ENCODE results near the gene RIBC2.

RIBC2 gene

DNA sequence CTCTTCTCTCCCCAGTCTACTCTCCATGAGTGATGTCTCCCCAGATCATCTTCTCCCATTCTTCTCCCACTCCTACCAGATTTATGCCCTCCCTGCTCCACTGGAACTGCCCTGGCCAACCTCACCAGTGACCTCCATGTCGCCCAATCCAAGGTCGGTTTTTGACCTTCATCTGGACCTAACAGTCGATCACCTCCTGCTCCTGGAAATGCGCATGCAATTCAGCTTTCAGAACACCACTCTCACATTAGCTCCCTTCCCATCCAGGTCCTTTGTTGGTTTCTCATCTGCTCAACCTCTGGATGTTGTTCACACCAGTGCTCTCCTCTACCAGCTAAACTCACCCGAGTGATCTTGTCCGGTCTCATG lies 5.3 kb downstream of the RIBC2 start:
- no peak for ATAC-seq
- Mint-ChIP-seq H3K4me3 (no peak overlapping the region), H3K36me3 (no peaks in the 10 kb centered on the region), H3K9me3 (no peaks in the 10 kb centered on the region), H3K4me1 (peaks cover 9% of the 10 kb centered on the region), H3K27me3 (peaks cover 4% of the 10 kb centered on the region), H3K27ac (no peak overlapping the region)

DNA sequence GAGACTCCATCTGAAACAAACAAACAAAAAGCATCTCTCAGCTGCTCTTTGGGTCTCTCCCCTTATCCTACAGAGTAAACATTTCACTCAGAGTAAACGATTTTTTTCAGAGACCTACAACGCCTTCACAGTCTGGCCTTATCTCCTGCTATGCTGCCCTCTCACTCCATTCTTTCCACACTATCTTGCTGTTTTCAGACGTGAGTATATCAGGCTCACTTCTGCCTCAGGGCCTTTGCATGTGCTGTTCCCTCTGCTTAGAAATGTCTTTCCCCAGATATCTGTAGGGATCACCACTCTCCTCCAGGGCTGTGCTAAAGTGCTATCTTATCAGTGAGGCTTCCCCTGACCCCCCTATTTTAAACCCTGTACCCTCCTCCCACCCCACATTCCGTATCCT lies 6.5 kb downstream of the RIBC2 start:
- H3K4me3 Mint-ChIP-seq: no peak overlapping the region
- peaks cover 6% of the 10 kb centered on the region for H3K4me1 Mint-ChIP-seq
- no peaks in the 10 kb centered on the region for H3K27me3 Mint-ChIP-seq
- no peak overlapping the region for H3K27ac Mint-ChIP-seq
- H3K9me3 Mint-ChIP-seq: no peaks in the 10 kb centered on the region
- ATAC-seq: no peak
- no peaks in the 10 kb centered on the region for H3K36me3 Mint-ChIP-seq

- Mint-ChIP-seq H3K4me3 (no peak overlapping the region), H3K9me3 (no peaks in the 10 kb centered on the region), H3K27ac (no peak overlapping the region), H3K36me3 (no peaks in the 10 kb centered on the region), H3K27me3 (no peaks in the 10 kb centered on the region), H3K4me1 (peaks cover 6% of the 10 kb centered on the region)
- ATAC-seq: no peak
Measured at GRCh38 chr22:45420539-45420938, 7.0 kb downstream of the RIBC2 start.

DNA sequence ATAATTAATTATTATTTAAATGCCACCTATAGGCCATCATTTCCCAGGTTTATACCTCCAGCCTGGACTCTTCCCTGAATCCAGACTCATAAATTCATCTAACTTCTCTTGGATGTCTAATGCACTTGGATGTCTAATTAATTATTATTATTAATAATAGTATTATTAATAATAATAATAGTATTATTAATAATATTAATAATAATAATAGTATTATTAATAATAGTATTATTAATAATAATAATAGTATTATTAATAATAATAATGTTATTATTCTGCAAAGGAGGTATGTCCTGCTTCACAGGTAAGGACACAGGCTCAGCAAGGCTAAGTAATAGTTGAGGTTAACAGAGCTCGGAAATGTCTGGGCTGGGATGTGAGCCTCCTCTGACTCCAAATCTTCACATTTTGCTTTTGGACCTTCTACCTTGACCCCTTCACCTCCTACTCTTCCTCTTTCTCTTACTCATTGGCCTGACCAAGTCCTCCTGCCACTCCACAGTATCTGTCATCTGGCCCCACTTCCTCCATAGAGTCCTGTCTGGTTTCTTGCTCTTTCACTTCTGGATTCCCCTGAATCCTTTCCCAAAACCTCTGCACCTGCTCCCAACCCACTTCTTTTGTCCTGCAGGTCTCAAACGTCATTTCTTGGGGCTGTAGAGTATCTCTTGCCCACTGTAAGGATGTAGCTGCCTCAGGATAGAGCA lies 8.0 kb downstream of the RIBC2 start:
- Mint-ChIP-seq H3K27ac (no peak overlapping the region), H3K36me3 (peaks cover 4% of the 10 kb centered on the region), H3K4me1 (peaks cover 6% of the 10 kb centered on the region), H3K27me3 (peaks cover 6% of the 10 kb centered on the region), H3K4me3 (no peak overlapping the region), H3K9me3 (peaks cover 2% of the 10 kb centered on the region)
- no peak for ATAC-seq

DNA sequence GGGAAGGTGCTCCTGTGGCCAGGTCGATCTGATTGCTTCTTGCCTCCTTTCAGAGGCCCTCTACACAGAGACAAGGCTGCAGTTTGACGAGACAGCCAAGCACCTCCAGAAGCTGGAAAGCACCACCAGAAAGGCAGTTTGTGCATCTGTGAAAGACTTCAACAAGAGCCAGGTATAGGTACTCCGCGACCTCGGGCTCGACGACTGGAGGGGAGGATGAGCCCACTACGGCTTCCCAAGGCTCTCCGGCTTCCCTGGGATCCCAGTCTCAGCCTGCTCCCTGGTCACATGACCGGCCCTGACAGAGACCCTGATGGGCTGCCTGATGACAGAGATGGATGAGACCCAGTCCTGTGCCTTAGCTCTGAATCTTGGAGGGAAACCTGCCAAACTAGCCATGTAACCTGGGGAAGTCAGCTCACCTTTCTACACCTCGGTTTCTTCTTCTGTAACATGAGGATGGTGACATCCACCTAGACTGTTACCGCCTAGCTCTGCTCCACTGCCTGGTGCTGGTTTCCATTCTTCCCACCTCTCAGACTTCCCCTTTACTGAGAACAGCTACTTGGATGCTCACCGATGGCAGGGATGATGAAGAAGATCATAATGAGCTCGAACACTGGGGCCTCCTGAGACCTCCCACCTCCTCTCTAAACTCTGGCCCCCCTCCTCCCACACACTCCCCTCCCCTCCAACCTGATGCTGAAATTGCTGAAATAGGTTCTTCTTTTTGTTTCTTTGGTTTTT lies 8.9 kb downstream of the RIBC2 start:
- no peak for ATAC-seq
- H3K36me3 Mint-ChIP-seq: peaks cover 7% of the 10 kb centered on the region
- no peak overlapping the region for H3K4me3 Mint-ChIP-seq
- peaks cover 14% of the 10 kb centered on the region for H3K27me3 Mint-ChIP-seq
- peaks cover 6% of the 10 kb centered on the region for H3K9me3 Mint-ChIP-seq
- H3K27ac Mint-ChIP-seq: no peak overlapping the region
- H3K4me1 Mint-ChIP-seq: peaks cover 6% of the 10 kb centered on the region

GRCh38 chr22:45423524-45423923 lies 10.0 kb downstream of the RIBC2 start:
- H3K4me1 Mint-ChIP-seq: peaks cover 15% of the 10 kb centered on the region
- ATAC-seq: no peak

DNA sequence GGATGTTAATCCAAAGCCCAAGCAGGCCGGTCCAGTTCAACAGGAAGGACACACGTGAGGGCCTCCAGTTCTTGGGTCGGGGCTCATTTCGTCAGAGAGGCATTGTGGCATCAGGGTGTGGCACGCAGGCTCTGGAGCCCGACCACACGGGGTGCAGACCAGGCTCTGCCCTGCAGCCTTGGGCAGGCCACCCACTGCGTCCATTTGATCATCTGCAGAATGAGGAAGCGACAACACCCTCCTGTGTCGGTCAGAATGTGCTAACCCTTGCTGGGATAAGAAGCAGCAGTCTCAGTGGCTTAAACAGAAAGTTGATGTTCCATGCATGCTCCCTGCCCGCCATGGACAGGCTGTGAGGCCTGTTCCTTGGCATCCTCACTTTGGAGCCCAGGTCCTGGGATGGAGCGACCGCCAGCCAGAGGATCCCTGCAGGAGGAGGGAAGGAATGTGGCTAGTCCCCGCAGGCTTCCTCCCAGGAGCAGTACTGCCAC lies 10.8 kb downstream of the RIBC2 start:
- Mint-ChIP-seq H3K9me3 (peaks cover 6% of the 10 kb centered on the region), H3K4me3 (no peak overlapping the region), H3K36me3 (peaks cover 7% of the 10 kb centered on the region), H3K27me3 (peaks cover 33% of the 10 kb centered on the region), H3K27ac (no peak overlapping the region), H3K4me1 (peaks cover 22% of the 10 kb centered on the region)
- ATAC-seq: no peak

More at GRCh38 chr22:45423524-45423923, 10.0 kb downstream of the RIBC2 start:
- Mint-ChIP-seq H3K9me3 (peaks cover 6% of the 10 kb centered on the region), H3K27me3 (peaks cover 25% of the 10 kb centered on the region), H3K4me3 (no peak overlapping the region), H3K36me3 (peaks cover 7% of the 10 kb centered on the region), H3K27ac (no peak overlapping the region)

DNA sequence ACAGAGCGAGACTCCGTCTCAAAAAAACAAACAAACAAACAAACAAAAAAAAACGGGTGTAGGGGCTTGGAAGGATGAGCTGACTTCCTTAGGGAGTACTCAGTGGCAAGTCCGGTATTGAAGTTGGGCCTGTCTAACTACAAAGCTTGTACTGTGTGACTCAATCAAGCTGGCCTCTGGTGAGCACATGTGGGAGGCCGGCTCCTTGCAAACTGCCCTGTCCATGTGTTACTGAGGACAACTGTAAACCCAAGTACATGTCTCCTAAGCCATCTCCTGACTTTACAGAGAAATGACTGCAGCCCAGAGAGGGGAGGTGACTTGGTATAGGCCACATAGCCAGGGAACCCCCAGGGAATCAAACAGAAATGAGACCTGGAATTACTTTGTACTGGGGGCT lies 11.6 kb downstream of the RIBC2 start:
- Mint-ChIP-seq H3K4me1 (peaks cover 26% of the 10 kb centered on the region), H3K9me3 (peaks cover 6% of the 10 kb centered on the region), H3K27ac (no peak overlapping the region), H3K36me3 (peaks cover 7% of the 10 kb centered on the region), H3K4me3 (no peak overlapping the region), H3K27me3 (peaks cover 34% of the 10 kb centered on the region)
- no peak for ATAC-seq

DNA sequence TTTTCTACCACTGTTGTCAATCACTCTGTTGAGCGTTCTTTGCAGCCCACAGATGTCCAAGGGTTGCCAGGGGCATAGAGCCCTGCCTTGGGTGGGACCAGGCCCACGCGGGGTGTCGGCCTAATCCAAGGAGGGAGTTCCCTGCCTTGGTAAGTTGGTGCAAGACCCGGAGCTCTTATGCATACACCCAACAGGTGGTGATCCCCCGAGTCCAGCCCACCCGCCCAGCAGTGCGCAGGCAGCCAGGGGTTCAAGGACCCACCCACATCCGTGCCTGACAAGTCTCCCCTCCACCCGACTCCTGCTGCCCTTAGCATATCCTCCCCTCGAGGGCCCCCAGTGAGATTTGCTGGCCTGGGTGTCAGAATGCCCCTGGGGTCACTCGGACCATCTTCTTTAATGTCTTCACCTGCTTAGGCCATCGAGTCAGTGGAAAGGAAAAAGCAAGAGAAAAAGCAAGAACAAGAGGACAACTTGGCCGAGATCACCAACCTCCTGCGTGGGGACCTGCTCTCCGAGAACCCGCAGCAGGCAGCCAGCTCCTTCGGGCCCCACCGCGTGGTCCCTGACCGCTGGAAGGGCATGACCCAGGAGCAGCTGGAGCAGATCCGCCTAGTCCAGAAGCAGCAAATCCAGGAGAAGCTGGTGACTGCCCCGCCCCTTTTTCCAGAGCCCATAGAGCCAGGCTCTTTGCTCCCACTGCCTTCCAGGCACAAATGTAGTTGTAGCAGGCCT lies 12.2 kb downstream of the RIBC2 start:
- no peak for ATAC-seq
- peaks cover 26% of the 10 kb centered on the region for H3K4me1 Mint-ChIP-seq
- peaks cover 34% of the 10 kb centered on the region for H3K27me3 Mint-ChIP-seq
- peaks cover 7% of the 10 kb centered on the region for H3K36me3 Mint-ChIP-seq
- peaks cover 6% of the 10 kb centered on the region for H3K9me3 Mint-ChIP-seq
- no peak overlapping the region for H3K4me3 Mint-ChIP-seq
- no peak overlapping the region for H3K27ac Mint-ChIP-seq

- peaks cover 34% of the 10 kb centered on the region for H3K27me3 Mint-ChIP-seq
- peaks cover 26% of the 10 kb centered on the region for H3K4me1 Mint-ChIP-seq
- H3K36me3 Mint-ChIP-seq: peaks cover 7% of the 10 kb centered on the region
- H3K27ac Mint-ChIP-seq: no peak overlapping the region
- no peak for ATAC-seq
- H3K9me3 Mint-ChIP-seq: peaks cover 6% of the 10 kb centered on the region
- H3K4me3 Mint-ChIP-seq: no peak overlapping the region
Measured at GRCh38 chr22:45426387-45426786, 12.9 kb downstream of the RIBC2 start.

- Mint-ChIP-seq H3K27me3 (peaks cover 34% of the 10 kb centered on the region), H3K4me1 (peaks cover 20% of the 10 kb centered on the region), H3K27ac (no peak overlapping the region), H3K36me3 (peaks cover 7% of the 10 kb centered on the region), H3K9me3 (peaks cover 6% of the 10 kb centered on the region), H3K4me3 (no peak overlapping the region)
- ATAC-seq: no peak
Measured at GRCh38 chr22:45427114-45427513, 13.6 kb downstream of the RIBC2 start.

GRCh38 chr22:45428391-45429385 lies 15.2 kb downstream of the RIBC2 start:
- Mint-ChIP-seq H3K4me1 (peaks cover 20% of the 10 kb centered on the region), H3K4me3 (no peak overlapping the region), H3K36me3 (peaks cover 7% of the 10 kb centered on the region), H3K9me3 (peaks cover 6% of the 10 kb centered on the region), H3K27ac (peak overlapping the region; percentile 8), H3K27me3 (peaks cover 34% of the 10 kb centered on the region)
- no peak for ATAC-seq

DNA sequence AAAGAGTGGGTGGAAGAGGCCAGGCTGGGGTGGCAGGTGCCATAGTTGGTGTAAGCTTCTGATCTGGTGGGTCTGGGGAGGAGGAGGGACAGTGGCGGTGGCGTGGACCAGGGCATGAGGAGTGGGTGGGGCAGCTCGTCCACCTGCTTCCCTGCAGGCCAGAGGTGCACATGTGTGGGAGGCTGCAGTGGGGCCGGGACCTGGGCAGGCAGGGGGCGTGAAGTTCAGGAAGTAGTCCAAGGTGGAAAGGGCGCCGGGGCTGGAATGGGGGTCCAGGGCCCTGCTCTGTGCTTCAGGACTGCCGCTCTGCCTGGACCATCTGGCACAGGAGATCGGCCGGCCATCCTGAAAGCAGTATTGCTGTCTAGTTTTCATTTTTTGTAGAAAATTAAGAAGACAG lies 15.9 kb downstream of the RIBC2 start:
- H3K4me3 Mint-ChIP-seq: no peak overlapping the region
- peaks cover 7% of the 10 kb centered on the region for H3K36me3 Mint-ChIP-seq
- peaks cover 20% of the 10 kb centered on the region for H3K4me1 Mint-ChIP-seq
- no peak overlapping the region for H3K27ac Mint-ChIP-seq
- no peak for ATAC-seq
- peaks cover 34% of the 10 kb centered on the region for H3K27me3 Mint-ChIP-seq
- H3K9me3 Mint-ChIP-seq: peaks cover 6% of the 10 kb centered on the region

- H3K36me3 Mint-ChIP-seq: peaks cover 7% of the 10 kb centered on the region
- H3K27ac Mint-ChIP-seq: no peak overlapping the region
- peaks cover 6% of the 10 kb centered on the region for H3K9me3 Mint-ChIP-seq
- ATAC-seq: no peak
- H3K27me3 Mint-ChIP-seq: peaks cover 34% of the 10 kb centered on the region
- peaks cover 22% of the 10 kb centered on the region for H3K4me1 Mint-ChIP-seq
- H3K4me3 Mint-ChIP-seq: no peak overlapping the region
Measured at GRCh38 chr22:45429981-45430775, 16.7 kb downstream of the RIBC2 start.
